Measurements from ENCODE around the gene ICOSLG.
"Not testable (repeated sequence)": the region's sequence is repeated elsewhere in the genome, so short reads cannot be mapped to it uniquely, and the experiment has no call there.

Gene ICOSLG

GRCh38 chr21:44181506-44181905 lies 59.2 kb downstream of the ICOSLG start:
- DNase-seq (ENCODE audit: low read depth in 2 of 2) = not testable (repeated sequence)

GRCh38 chr21:44176127-44176526 lies 64.6 kb downstream of the ICOSLG start:
- DNase-seq (ENCODE audit: low read depth in 2 of 2) = not testable (repeated sequence)

DNA sequence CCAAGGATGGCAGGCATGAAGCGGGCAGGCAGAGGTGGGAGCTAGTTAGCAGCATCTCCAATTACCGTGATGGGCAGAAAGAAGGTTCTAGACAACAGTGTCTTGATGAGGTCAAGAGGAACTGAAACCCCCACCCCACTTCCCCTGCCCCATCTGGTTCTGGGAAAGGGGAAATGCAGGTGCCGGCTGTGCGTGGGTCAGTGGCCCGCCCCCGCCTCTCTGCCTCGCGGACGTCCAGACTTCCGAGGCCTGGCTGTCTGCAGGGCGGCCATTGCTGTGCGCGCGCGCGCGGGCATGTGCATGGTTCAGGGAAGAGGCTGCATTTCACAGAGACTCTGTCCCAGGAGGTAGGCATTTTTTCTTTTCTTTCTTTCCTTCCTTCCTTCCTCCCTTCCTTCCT lies 65.6 kb downstream of the ICOSLG start:
- DNase-seq (ENCODE audit: low read depth in 2 of 2) = not testable (repeated sequence)

Data from stimulated activated CD8-positive, alpha-beta memory T cell treated with anti-CD3 and anti-CD28 coated beads, Interleukin-2, amount 100 ng/mL, for 48 hours (primary cell).